Lung (tissue), 12 donors: ENCODE measurements around the gene MYO16. TPM values are rescaled to one million over a fixed set of nuclear protein-coding genes. Genes with fewer than 3 reads are reported as not detected.

Source experiments
- ATAC-seq: fragments of 200-7000 bp; cut with Tn5 transposase; one replicate; pipeline ENCODE4 v1.9.1; 2020; ENCODE audit warnings: moderate number of reproducible peaks; ENCODE audit not compliant: insufficient read depth, low FRiP score
- DNase-seq, 3 donors: peaks; one replicate each; pipeline ENCODE4 v3.0.0-alpha.2; 2013 to 2017
- H3K27ac ChIP-seq, 2 donors: one replicate each; pipeline ENCODE4 v1.5.1; 2013; ENCODE audit warnings: mild to moderate bottlenecking in 2 of 2, moderate library complexity in 2 of 2, control low read depth in 1 of 2, inconsistent platforms in 1 of 2, low read depth in 1 of 2, low read length in 1 of 2
- H3K27me3 ChIP-seq, 3 donors: one replicate each; pipeline ENCODE4 v1.5.1; 2013; ENCODE audit warnings: low read length in 2 of 3; ENCODE audit not compliant: control insufficient read depth in 3 of 3, insufficient read depth in 3 of 3
- H3K36me3 ChIP-seq, 4 donors: one replicate each; pipeline ENCODE4 v1.5.1; 2013; ENCODE audit warnings: low read length in 4 of 4, mild to moderate bottlenecking in 1 of 4, moderate library complexity in 1 of 4; ENCODE audit not compliant: control insufficient read depth in 4 of 4, insufficient read depth in 4 of 4
- H3K4me1 ChIP-seq, 5 donors: one replicate each; pipeline ENCODE4 v1.5.1; 2013; ENCODE audit warnings: low read length in 5 of 5, mild to moderate bottlenecking in 2 of 5, moderate library complexity in 1 of 5; ENCODE audit not compliant: control insufficient read depth in 5 of 5, insufficient read depth in 5 of 5
- H3K4me3 ChIP-seq: one replicate; pipeline ENCODE4 v1.5.1; 2013; ENCODE audit warnings: mild to moderate bottlenecking, control low read depth, moderate library complexity
- H3K9ac ChIP-seq, 2 donors: one replicate each; pipeline ENCODE4 v1.5.1; 2013; ENCODE audit warnings: low read length in 2 of 2, control low read depth in 1 of 2; ENCODE audit not compliant: insufficient read depth in 1 of 2
- H3K9me3 ChIP-seq, 4 donors: one replicate each; pipeline ENCODE4 v1.5.1; 2013; ENCODE audit warnings: low read length in 3 of 4, mild to moderate bottlenecking in 1 of 4, moderate library complexity in 1 of 4; ENCODE audit not compliant: control insufficient read depth in 4 of 4, insufficient read depth in 3 of 4
- CTCF ChIP-seq: IDR thresholded peaks from 2 replicates; pipeline ENCODE4 v1.5.1; 2012; ENCODE audit warnings: mild to moderate bottlenecking; ENCODE audit errors: control extremely low read depth, extremely low read depth
- WGBS, 2 donors: extraction: QIAGEN DNeasy Blood & Tissue Kit; methylation state at CpG; one replicate each; pipeline ENCODE4 v1.1.7; 2013; 5-methylcytosine and 5-hydroxymethylcytosine counted together
- polyA plus RNA-seq, 2 donors: library from polyadenylated mRNA; stranded (reverse); fragments of 200-250 nt; gene quantifications; one replicate each; pipeline ENCODE4 v1.2.1, GENCODE V29; 2013
- total RNA-seq, 2 donors: library from RNA; depleted of rRNA in 1 of 2; stranded (reverse); fragments of >200 nt in 1 of 2; gene quantifications; one replicate each; pipeline ENCODE4 v1.2.1, GENCODE V29; 2014 to 2021
- donor health status: control.
- donor health status: control.
- donor health status: Bipolar disorder and iron deficiency.
- donor health status: healthy.
- donor health status: DM: yes; HTN: yes; CAD: no.

The MYO16 gene
- total and polyA plus RNA-seq, 4 donors, result 0.12 to 13.8 (median 0.88) TPM

GRCh38 chr13:109093998-109094397, 464.6 kb downstream of the MYO16 start:
- no peaks in the 10 kb centered on the region for H3K4me1 ChIP-seq
- no peak overlapping the region for H3K9ac ChIP-seq
- no peaks in the 10 kb centered on the region for H3K36me3 ChIP-seq
- H3K27me3 ChIP-seq, result no peaks in the 10 kb centered on the region
- ATAC-seq (no peak), DNase-seq (no peak)
- no peak overlapping the region for H3K4me3 ChIP-seq
- 5 to 28% methylated on average over 2 of the region's 2 CpGs for WGBS, 2 donors
- no peak overlapping the region for H3K27ac ChIP-seq
- H3K9me3 ChIP-seq, result peaks cover 0 to 7% (median 0%) of the 10 kb centered on the region in 4 donors
- no peak for TF ChIP-seq CTCF

GRCh38 chr13:109095126-109095525, 465.7 kb downstream of the MYO16 start:
- DNase-seq, result no peak
- no peak for TF ChIP-seq CTCF

GRCh38 chr13:109096101-109096500, 466.7 kb downstream of the MYO16 start:
- no peaks in the 10 kb centered on the region for H3K27me3 ChIP-seq
- H3K36me3 ChIP-seq, result no peaks in the 10 kb centered on the region
- ATAC-seq (no peak), DNase-seq (no peak)
- 64 to 72% methylated on average over 6 of the region's 6 CpGs for WGBS, 2 donors
- no peak overlapping the region for H3K4me3 ChIP-seq
- no peak overlapping the region for H3K27ac ChIP-seq
- H3K9me3 ChIP-seq, result peaks cover 0 to 5% (median 0%) of the 10 kb centered on the region in 4 donors
- H3K4me1 ChIP-seq, result no peaks in the 10 kb centered on the region
- H3K9ac ChIP-seq, result no peak overlapping the region
- TF ChIP-seq CTCF, result no peak

More at GRCh38 chr13:109095126-109095525, 465.7 kb downstream of the MYO16 start:
- no peaks in the 10 kb centered on the region for H3K36me3 ChIP-seq
- WGBS, 2 donors, result 69 to 77% methylated on average over 6 of the region's 6 CpGs
- peaks cover 0 to 7% (median 0%) of the 10 kb centered on the region in 4 donors for H3K9me3 ChIP-seq
- ATAC-seq, result no peak
- H3K4me3 ChIP-seq, result no peak overlapping the region
- H3K27me3 ChIP-seq, result no peaks in the 10 kb centered on the region
- H3K27ac ChIP-seq, result no peak overlapping the region
- no peaks in the 10 kb centered on the region for H3K4me1 ChIP-seq
- no peak overlapping the region for H3K9ac ChIP-seq

GRCh38 chr13:109100705-109101304, 471.4 kb downstream of the MYO16 start:
- Histone ChIP-seq H3K4me3 (no peak overlapping the region), H3K9ac (no peak overlapping the region), H3K27me3 (no peaks in the 10 kb centered on the region), H3K9me3 (peaks cover 0 to 1% (median 0%) of the 10 kb centered on the region in 4 donors), H3K27ac (no peak overlapping the region), H3K36me3 (no peaks in the 10 kb centered on the region), H3K4me1 (no peaks in the 10 kb centered on the region)
- 68 to 71% methylated on average over 8 of the region's 8 CpGs for WGBS, 2 donors
- ATAC-seq (no peak), DNase-seq (no peak)
- no peak for TF ChIP-seq CTCF
